Measurements from ENCODE around the gene RXYLT1. TPM values are rescaled to one million over a fixed set of nuclear protein-coding genes. Genes with fewer than 3 reads are reported as not detected.
"Not testable (repeated sequence)": the region's sequence is repeated elsewhere in the genome, so short reads cannot be mapped to it uniquely, and the experiment has no call there.

RXYLT1 gene
- total RNA-seq: 10 to 100 TPM in 2 of 4 donors, 1 to 10 TPM in 2; 6.1 to 15.7 (median 8.8) TPM

GRCh38 chr12:63779498-63780481 is at the start of gene RXYLT1:
Gene RXYLT1, plus strand, starts transcription at chr12:63779909. Its CDS starts 52 bp downstream, at chr12:63779961.
- TF ChIP-seq CTCF (IDR thresholded peaks at IDR 0.05): peak in 3 of 6 experiments; percentile 16 to 34 (median 19)
- peak in 1 of 2 donors; percentile 69 for TF ChIP-seq POLR2A (IDR thresholded peaks at IDR 0.05)
- Histone ChIP-seq H3K27ac (peak within 1 kb of the TSS; percentile 80 to 92 (median 89)), H3K27me3 (no peaks in the 10 kb centered on the region), H3K4me1 (peaks cover 0 to 9% (median 0%) of the 10 kb centered on the region in 4 donors), H3K4me3 (peak within 1 kb of the TSS; percentile 69 to 88 (median 80)), H3K36me3 (peaks cover 0 to 15% (median 0%) of the 10 kb centered on the region in 3 donors), H3K9me3 (no peaks in the 10 kb centered on the region)
- DNase-seq: peak; percentile 84 to 95 (median 93)

- H3K4me3 ChIP-seq, H3K9me3 ChIP-seq, H3K36me3 ChIP-seq, H3K4me1 ChIP-seq, H3K27ac ChIP-seq, DNase-seq, H3K27me3 ChIP-seq: not testable (repeated sequence)
Measured at GRCh38 chr12:63732779-63733178, 46.9 kb upstream of the RXYLT1 start.

- not testable (repeated sequence) for DNase-seq, H3K4me3 ChIP-seq
Measured at GRCh38 chr12:63733585-63733984, 46.1 kb upstream of the RXYLT1 start.

GRCh38 chr12:63740551-63740950 is 39.2 kb upstream of the RXYLT1 start:
- not testable (repeated sequence) for H3K9me3 ChIP-seq, H3K27ac ChIP-seq, H3K4me1 ChIP-seq, H3K27me3 ChIP-seq, H3K4me3 ChIP-seq, H3K36me3 ChIP-seq, DNase-seq

More at GRCh38 chr12:63733585-63733984, 46.1 kb upstream of the RXYLT1 start:
- not testable (repeated sequence) for H3K27ac ChIP-seq, H3K27me3 ChIP-seq, H3K36me3 ChIP-seq, H3K4me1 ChIP-seq, H3K9me3 ChIP-seq

GRCh38 chr12:63741431-63741830 is 38.3 kb upstream of the RXYLT1 start:
- not testable (repeated sequence) for H3K36me3 ChIP-seq, H3K27me3 ChIP-seq, H3K4me1 ChIP-seq, H3K9me3 ChIP-seq, H3K4me3 ChIP-seq, H3K27ac ChIP-seq, DNase-seq

GRCh38 chr12:63744110-63744509 is 35.6 kb upstream of the RXYLT1 start:
- H3K27me3 ChIP-seq, H3K4me1 ChIP-seq, H3K9me3 ChIP-seq, H3K4me3 ChIP-seq, H3K36me3 ChIP-seq, DNase-seq, H3K27ac ChIP-seq: not testable (repeated sequence)

- not testable (repeated sequence) for H3K27ac ChIP-seq, H3K4me1 ChIP-seq, H3K36me3 ChIP-seq, H3K4me3 ChIP-seq, H3K9me3 ChIP-seq, H3K27me3 ChIP-seq, DNase-seq
Measured at GRCh38 chr12:63746470-63746869, 33.2 kb upstream of the RXYLT1 start.

- not testable (repeated sequence) for H3K4me1 ChIP-seq, H3K27me3 ChIP-seq, H3K9me3 ChIP-seq, H3K36me3 ChIP-seq, DNase-seq, H3K27ac ChIP-seq, H3K4me3 ChIP-seq
Measured at GRCh38 chr12:63747136-63747535, 32.6 kb upstream of the RXYLT1 start.

- Histone ChIP-seq H3K27me3 (no peaks in the 10 kb centered on the region), H3K9me3 (no peaks in the 10 kb centered on the region), H3K36me3 (no peaks in the 10 kb centered on the region), H3K4me1 (no peaks in the 10 kb centered on the region), H3K4me3 (no peak overlapping the region), H3K27ac (no peak overlapping the region)
- DNase-seq: no peak
- TF ChIP-seq POLR2A (IDR thresholded peaks at IDR 0.05): no peak
- no peak for TF ChIP-seq CTCF (IDR thresholded peaks at IDR 0.05)
Measured at GRCh38 chr12:63747553-63747952, 32.2 kb upstream of the RXYLT1 start.
